Aorta (tissue), 5 donors: ENCODE measurements around the gene CSF1R. TPM values are rescaled to one million over a fixed set of nuclear protein-coding genes. Genes with fewer than 3 reads are reported as not detected.

Source experiments
- ATAC-seq: fragments of 200-7000 bp; cut with Tn5 transposase; one replicate; pipeline ENCODE4 v1.9.1; 2022; ENCODE audit warnings: moderate library complexity; ENCODE audit not compliant: low FRiP score
- DNase-seq, 2 donors: peaks; one replicate each; pipeline ENCODE4 v3.0.0-alpha.2; 2020
- H3K27ac ChIP-seq, 2 donors: one replicate each; pipeline ENCODE4 v1.5.1; 2013; ENCODE audit warnings: low read length in 2 of 2, mild to moderate bottlenecking in 2 of 2, moderate library complexity in 2 of 2, control low read depth in 1 of 2, inconsistent platforms in 1 of 2, low read depth in 1 of 2
- H3K27me3 ChIP-seq, 2 donors: one replicate each; pipeline ENCODE4 v1.6.1; 2013; ENCODE audit warnings: control low read depth in 1 of 2, low read length in 1 of 2, mild to moderate bottlenecking in 1 of 2, moderate library complexity in 1 of 2; ENCODE audit not compliant: insufficient read depth in 2 of 2, control insufficient read depth in 1 of 2
- H3K36me3 ChIP-seq, 2 donors: one replicate each; pipeline ENCODE4 v1.6.1; 2013; ENCODE audit warnings: control low read depth in 1 of 2, low read length in 1 of 2, mild to moderate bottlenecking in 1 of 2; ENCODE audit not compliant: insufficient read depth in 2 of 2, control insufficient read depth in 1 of 2
- H3K4me1 ChIP-seq, 2 donors: one replicate each; pipeline ENCODE4 v1.6.1; 2013; ENCODE audit warnings: low read length in 2 of 2, control low read depth in 1 of 2, mild to moderate bottlenecking in 1 of 2, moderate library complexity in 1 of 2; ENCODE audit not compliant: insufficient read depth in 2 of 2, control insufficient read depth in 1 of 2
- H3K4me3 ChIP-seq, 2 donors: one replicate each; pipeline ENCODE4 v1.5.1; 2013; ENCODE audit warnings: low read length in 2 of 2, control low read depth in 1 of 2, mild to moderate bottlenecking in 1 of 2
- H3K9me3 ChIP-seq: one replicate; pipeline ENCODE4 v1.6.1; 2013; ENCODE audit warnings: mild to moderate bottlenecking, low read length; ENCODE audit not compliant: control insufficient read depth
- WGBS, 2 donors: extraction: QIAGEN DNeasy Blood & Tissue Kit; methylation state at CpG; one replicate each; pipeline ENCODE4 v1.1.7; 2013; 5-methylcytosine and 5-hydroxymethylcytosine counted together
- intact Hi-C, 2 donors: fragments of 100-400 bp; cut with DNase I; formaldehyde crosslinking; loops; one replicate each; pipeline versions ENCODE4 v1.14.2 to v1.15.0; 2022
- polyA plus RNA-seq, 2 donors: library from polyadenylated mRNA; stranded (reverse); fragments of 200-250 nt; gene quantifications; one replicate each; pipeline ENCODE4 v1.2.3, GENCODE V29; 2013
- total RNA-seq, 2 donors: library from RNA; stranded (reverse); fragmentation: NEBNext Ultra II Directional; extraction: Animal tissue kit (Norgen Biotek cat#: 25700); gene quantifications; one replicate each; pipeline ENCODE4 v1.2.1, GENCODE V29; 2021
- donor health status: healthy with polysubstance abuse.
- donor health status: Bipolar disorder and iron deficiency.
- donor health status: DM: no; HTN: no; CAD: no.
- donor health status: DM: no; HTN: no; CAD: no.
- donor health status: DM: yes; HTN: yes; CAD: no.

The CSF1R gene
- total and polyA plus RNA-seq, 4 donors = 3.4 to 125 (median 25.2) TPM

DNA sequence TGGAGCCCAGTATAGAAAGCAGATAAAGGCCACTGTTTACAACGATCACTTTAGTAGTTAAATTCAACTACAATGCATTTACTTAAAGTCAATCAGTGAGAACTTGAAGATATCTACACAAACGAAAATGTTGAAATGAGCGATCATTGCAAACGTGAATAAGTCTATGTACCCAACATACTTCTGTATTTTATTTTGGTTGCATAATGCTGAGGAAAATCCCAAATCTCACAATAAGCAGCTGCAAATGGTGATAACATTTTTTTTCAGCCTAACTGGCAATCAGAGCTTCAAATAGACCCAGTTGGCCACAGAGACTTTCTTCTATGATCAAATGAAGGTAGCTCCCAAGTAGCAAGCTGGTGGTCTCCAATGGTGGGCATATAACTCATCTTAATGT, 37.2 kb upstream of the CSF1R start:
- 61 to 68% methylated on average over 4 of the region's 4 CpGs for WGBS, 2 donors
- Histone ChIP-seq H3K4me3 (no peak overlapping the region), H3K4me1 (no peaks in the 10 kb centered on the region), H3K27ac (no peak overlapping the region), H3K27me3 (no peaks in the 10 kb centered on the region), H3K36me3 (peaks cover 9 to 27% of the 10 kb centered on the region in 2 donors), H3K9me3 (no peaks in the 10 kb centered on the region)
- ATAC-seq (no peak), DNase-seq (no peak)
- intact Hi-C loops = no loop called here

DNA sequence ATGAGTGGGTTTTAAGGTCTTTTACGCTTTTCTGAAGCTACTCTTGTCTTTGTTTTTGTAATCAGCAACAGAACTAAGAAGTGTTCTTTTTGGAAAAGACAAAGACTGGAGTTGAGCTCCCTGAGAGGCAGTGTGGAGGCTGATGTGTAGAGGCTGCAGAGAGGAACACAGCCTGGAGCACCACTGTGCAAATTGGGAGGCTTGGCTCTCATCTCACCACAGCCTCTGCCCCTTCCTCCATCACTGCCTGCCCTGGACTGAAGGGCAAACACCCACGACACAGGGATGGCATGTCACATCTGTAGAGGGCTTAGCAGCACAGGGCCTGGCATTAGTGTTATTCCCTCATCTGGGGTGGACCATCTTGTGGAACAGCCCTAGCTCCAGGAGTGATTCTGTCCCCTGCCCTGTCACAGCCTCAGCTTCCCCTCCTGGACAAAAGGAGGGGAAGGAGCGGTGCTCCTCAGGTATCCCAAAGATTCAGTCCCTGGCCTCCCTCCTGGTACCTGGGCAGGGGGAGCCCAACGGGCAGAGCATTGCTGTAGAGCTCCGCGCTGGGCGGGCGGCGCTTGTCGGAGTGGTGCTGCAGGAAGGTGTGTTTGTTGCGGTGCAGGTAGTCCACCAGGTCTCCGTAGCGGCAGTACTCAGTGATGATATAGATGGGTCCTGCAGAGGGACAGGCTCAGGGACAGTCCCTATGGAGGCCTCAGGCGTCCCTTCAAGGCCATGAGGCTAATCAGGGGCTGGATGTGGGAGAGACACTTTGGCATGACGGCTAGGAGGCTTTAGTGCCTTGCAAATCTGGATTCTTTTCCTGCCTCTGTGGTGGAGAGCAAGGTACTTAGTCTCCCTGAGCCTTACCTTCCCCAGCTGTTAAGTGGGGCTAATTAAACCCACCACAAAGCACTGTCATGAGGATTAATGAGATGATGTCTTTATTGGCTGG, 36.5 kb upstream of the CSF1R start:
- WGBS, 2 donors = 87 to 88% methylated on average over 15 of the region's 15 CpGs
- peaks cover 9 to 23% of the 10 kb centered on the region in 2 donors for H3K36me3 ChIP-seq
- DNase-seq = peak; percentile 34 to 75
- no peak for ATAC-seq
- H3K9me3 ChIP-seq = no peaks in the 10 kb centered on the region
- no peaks in the 10 kb centered on the region for H3K4me1 ChIP-seq
- intact Hi-C loops = no loop called here
- H3K4me3 ChIP-seq = no peak overlapping the region
- H3K27ac ChIP-seq = no peak overlapping the region
- H3K27me3 ChIP-seq = no peaks in the 10 kb centered on the region

DNA sequence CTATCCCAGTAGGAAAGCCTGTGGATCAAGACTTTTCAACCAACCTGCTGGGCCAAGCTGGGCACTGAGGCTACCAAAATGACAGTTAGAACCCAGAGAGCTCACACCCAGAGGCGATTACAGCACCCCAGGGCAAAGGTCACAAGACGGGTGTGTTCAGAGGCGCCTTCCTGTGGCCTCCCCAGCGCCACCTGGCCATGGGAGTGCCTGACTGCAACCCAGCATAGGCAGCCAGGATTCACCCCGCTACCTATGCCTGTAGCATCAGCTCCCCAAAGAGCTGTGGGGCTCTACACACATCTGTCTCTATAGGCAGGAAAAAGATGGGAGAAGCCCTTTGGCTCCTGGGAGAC, 35.8 kb upstream of the CSF1R start:
- Histone ChIP-seq H3K27ac (no peak overlapping the region), H3K4me3 (no peak overlapping the region), H3K4me1 (no peaks in the 10 kb centered on the region), H3K9me3 (no peaks in the 10 kb centered on the region), H3K36me3 (peaks cover 9 to 22% of the 10 kb centered on the region in 2 donors), H3K27me3 (no peaks in the 10 kb centered on the region)
- intact Hi-C loops = no loop called here
- WGBS, 2 donors = 63 to 69% methylated on average over 5 of the region's 5 CpGs
- no peak for ATAC-seq
- DNase-seq = peak; percentile 42 to 58

DNA sequence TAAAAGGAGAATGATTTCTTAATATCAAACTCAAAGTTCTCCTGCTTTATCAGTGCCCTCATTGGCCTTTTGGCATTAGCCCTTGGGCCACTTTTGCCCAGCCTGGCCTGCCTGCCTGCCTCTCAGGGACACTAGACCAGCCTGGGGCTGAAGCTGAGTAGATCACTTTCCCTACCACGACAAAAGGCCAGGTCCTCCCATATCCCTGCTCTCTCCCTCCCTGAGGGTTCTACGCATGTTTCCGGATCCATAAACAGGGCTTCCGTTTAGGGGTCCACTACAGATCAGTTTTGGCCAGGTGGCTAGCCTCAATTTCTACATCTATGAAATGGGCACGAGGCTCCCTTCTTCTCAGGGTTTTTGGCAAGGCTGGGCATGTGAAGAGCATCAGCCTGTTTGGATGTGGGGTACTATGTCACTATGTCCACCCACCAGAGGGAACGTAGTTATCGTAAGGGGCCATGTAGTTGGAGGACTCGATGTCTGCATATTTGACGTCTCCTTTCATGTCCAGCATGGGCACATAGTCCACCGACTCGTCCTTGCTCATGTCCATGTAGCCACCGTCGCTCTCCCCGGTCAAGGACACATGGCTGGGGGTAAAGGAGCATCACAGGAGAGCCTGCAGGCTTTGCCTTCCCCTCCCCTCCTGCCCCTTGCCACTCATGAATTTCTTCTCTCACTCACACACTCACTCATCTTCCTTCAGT, 35.2 kb upstream of the CSF1R start:
- no peak for DNase-seq
- intact Hi-C loops = no loop called here
- no peaks in the 10 kb centered on the region for H3K9me3 ChIP-seq
- no peak overlapping the region for H3K4me3 ChIP-seq
- 88 to 93% methylated on average over 14 of the region's 14 CpGs for WGBS, 2 donors
- H3K27me3 ChIP-seq = no peaks in the 10 kb centered on the region
- no peak for ATAC-seq
- H3K4me1 ChIP-seq = no peaks in the 10 kb centered on the region
- no peak overlapping the region for H3K27ac ChIP-seq
- H3K36me3 ChIP-seq = peaks cover 9 to 22% of the 10 kb centered on the region in 2 donors

DNA sequence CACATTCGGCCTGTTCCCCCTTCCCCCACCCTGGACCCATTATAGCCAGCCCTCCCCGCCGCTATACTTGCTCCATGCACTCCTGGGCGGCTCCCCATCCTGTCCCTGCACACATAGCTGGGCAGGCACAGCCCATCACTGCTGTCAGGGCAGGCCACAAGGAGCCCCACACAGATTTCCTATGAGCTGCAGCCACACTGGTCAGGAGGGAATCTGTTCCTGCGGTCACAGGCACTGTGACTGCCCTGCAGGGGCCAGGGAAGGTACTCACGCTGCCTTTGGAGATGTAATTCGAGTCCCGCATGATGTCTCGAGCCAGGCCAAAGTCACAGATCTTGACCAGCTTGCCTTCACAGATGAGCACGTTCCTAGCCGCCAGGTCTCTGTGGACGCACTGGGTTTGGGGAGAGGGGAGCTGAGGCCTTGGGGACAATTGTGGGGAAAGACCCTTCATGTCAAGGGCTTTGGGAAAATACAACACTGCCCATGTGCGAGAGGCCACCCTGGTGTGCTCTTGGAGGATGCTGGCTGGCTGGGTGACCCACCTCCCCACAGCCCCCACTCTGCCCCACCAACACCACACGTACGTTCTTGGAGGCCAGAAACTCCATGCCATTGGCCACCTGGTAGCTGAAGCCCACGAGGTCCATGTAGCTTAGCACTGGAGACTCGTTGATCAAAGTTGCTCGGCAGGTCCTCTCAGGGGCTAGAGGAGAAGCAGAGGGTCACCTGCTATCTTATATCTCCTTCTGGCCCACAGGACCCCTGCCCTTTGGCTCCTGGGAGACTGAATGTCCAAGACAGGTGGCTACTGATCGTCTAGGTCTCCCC, 34.5 kb upstream of the CSF1R start:
- Histone ChIP-seq H3K9me3 (no peaks in the 10 kb centered on the region), H3K27ac (no peak overlapping the region), H3K27me3 (no peaks in the 10 kb centered on the region), H3K4me3 (no peak overlapping the region), H3K36me3 (peaks cover 9 to 22% of the 10 kb centered on the region in 2 donors), H3K4me1 (no peaks in the 10 kb centered on the region)
- intact Hi-C loops = no loop called here
- DNase-seq (peak; percentile 34 to 55), ATAC-seq (no peak)
- 75% methylated on average over 19 of the region's 19 CpGs for WGBS, 2 donors

DNA sequence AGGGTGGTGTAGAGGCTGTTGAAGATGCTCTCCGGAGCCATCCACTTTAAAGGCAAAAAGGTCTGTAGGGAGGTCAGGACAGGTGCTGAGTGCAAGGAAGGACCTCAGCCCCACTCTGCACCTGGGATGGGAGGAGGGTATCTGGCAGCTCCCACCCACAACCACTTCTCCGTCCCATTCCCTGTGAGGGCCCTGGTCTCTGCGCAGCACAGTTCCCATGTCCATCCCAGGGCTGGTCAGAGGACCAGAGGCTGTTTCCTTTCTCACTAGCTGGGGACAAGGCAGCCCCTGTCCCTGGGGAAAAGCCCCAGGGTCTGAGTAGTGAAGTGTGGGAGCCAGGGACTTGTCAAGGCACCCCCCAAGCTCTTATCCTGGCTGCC, 33.7 kb upstream of the CSF1R start:
- no peak for ATAC-seq
- Histone ChIP-seq H3K27me3 (no peaks in the 10 kb centered on the region), H3K36me3 (peaks cover 9 to 14% of the 10 kb centered on the region in 2 donors), H3K4me3 (no peak overlapping the region), H3K27ac (no peak overlapping the region), H3K4me1 (no peaks in the 10 kb centered on the region), H3K9me3 (no peaks in the 10 kb centered on the region)
- no peak for DNase-seq
- intact Hi-C loops = no loop called here
- 88 to 91% methylated on average over 3 of the region's 3 CpGs for WGBS, 2 donors

DNA sequence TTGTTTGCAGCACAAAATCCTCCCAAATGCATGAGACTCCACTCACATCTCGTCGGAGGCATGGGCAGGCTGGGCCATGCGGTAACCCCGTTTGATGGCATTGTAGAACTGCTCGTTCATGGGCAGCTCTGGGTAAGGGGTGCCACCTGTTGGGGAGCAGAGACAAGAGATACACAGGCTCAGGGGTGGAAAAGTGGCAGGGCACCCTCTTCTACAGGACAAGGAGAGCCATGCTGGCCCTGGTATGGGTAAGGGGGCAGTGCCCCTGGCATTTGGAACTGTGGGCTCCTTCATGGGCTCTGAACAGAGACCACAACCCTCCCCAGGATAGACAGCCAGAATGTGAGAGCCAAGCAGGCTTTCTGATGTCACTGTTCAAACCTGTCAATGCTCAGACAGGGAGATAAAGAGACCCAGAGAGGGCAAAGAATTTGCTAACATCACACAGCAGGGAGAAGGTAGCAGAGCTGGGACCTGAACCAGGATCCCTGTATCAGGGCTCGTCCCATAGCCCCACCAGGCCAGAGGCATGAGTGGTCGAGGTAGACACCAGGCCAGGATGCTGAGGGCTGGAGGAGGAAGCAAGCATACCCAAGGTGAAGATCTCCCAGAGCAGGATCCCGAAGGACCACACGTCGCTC, 33.2 kb upstream of the CSF1R start:
- Histone ChIP-seq H3K4me1 (no peaks in the 10 kb centered on the region), H3K36me3 (peaks cover 9 to 14% of the 10 kb centered on the region in 2 donors), H3K27me3 (no peaks in the 10 kb centered on the region), H3K9me3 (no peaks in the 10 kb centered on the region), H3K4me3 (no peak overlapping the region), H3K27ac (no peak overlapping the region)
- no peak for ATAC-seq
- intact Hi-C loops = no loop called here
- WGBS, 2 donors = 77 to 78% methylated on average over 10 of the region's 10 CpGs
- peak; percentile 51 to 57 for DNase-seq

DNA sequence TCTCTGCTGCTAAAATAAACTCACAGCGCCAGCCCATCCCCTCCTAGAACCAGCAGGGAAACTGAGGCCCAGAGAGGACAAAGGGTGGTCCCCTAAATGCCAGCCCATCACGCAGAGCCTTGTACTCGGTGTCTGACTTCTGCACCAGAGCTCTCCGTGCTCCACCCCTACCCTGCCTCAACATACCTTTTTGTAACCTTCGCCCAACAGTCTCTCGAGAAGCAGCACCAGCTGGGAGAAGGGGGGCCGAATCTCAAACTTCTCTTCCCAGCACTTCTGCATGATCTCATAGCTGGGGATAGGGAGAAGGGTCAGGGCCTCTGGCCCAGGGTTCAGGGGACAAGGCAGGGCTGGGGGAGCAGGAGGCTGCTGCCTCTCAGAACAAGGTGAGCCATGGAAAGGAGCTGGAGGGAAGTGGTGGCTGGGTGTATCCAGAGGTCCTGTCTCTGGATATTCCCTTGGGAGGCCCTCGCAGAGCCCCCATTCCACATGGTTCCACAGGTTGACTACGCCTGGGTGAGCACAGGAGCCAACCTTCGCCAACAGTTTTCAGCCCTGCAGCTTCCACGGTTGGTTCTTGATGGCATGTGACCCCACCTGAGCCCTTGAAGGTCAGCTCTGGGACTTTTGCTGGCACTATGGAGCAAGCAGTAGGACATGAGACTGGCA, 32.3 kb upstream of the CSF1R start:
- intact Hi-C loops = no loop called here
- DNase-seq = peak; percentile 32 to 45
- H3K4me3 ChIP-seq = no peak overlapping the region
- H3K27ac ChIP-seq = no peak overlapping the region
- ATAC-seq = no peak
- no peaks in the 10 kb centered on the region for H3K9me3 ChIP-seq
- no peaks in the 10 kb centered on the region for H3K27me3 ChIP-seq
- H3K36me3 ChIP-seq = peaks cover 6 to 14% of the 10 kb centered on the region in 2 donors
- WGBS, 2 donors = 85 to 88% methylated on average over 11 of the region's 11 CpGs
- no peaks in the 10 kb centered on the region for H3K4me1 ChIP-seq
